Measurements from ENCODE around the gene SUPT3H.

GRCh38 chr6:44806656-44807055 is 571.1 kb downstream of the SUPT3H start:
- no peak for TF ChIP-seq CTCF (IDR thresholded peaks at IDR 0.05; ENCODE audit: low read depth, low read length, missing input control)
- TF ChIP-seq REST (IDR thresholded peaks at IDR 0.05): no peak
